Measurements from ENCODE around the gene TM9SF4.

Gene TM9SF4

GRCh38 chr20:32130352-32130751, 20.8 kb downstream of the TM9SF4 start:
- H3K27me3 ChIP-seq (replicated peaks; ENCODE audit: control insufficient read depth, insufficient read depth, low read length) = no peaks in the 10 kb centered on the region
- peaks cover 17% of the 10 kb centered on the region for H3K36me3 ChIP-seq (ENCODE audit: control insufficient read depth, insufficient read depth, low read length, severe bottlenecking)
- H3K9ac ChIP-seq (ENCODE audit: low read length) = no peak overlapping the region
- no peaks in the 10 kb centered on the region for H3K9me3 ChIP-seq (ENCODE audit: control insufficient read depth, low read length)
- no peaks in the 10 kb centered on the region for H3K4me1 ChIP-seq (ENCODE audit: control insufficient read depth, insufficient read depth, low read length)
- no peak overlapping the region for H3K4me3 ChIP-seq (ENCODE audit: low read length)
- no peak for DNase-seq (ENCODE audit: low read depth)

- H3K27me3 ChIP-seq (replicated peaks; ENCODE audit: control insufficient read depth, insufficient read depth, low read length) = no peaks in the 10 kb centered on the region
- no peaks in the 10 kb centered on the region for H3K9me3 ChIP-seq (ENCODE audit: control insufficient read depth, low read length)
- peaks cover 22% of the 10 kb centered on the region for H3K36me3 ChIP-seq (ENCODE audit: control insufficient read depth, insufficient read depth, low read length, severe bottlenecking)
- no peaks in the 10 kb centered on the region for H3K4me1 ChIP-seq (ENCODE audit: control insufficient read depth, insufficient read depth, low read length)
- no peak overlapping the region for H3K4me3 ChIP-seq (ENCODE audit: low read length)
- DNase-seq (ENCODE audit: low read depth) = no peak
- H3K9ac ChIP-seq (ENCODE audit: low read length) = no peak overlapping the region
Observed at GRCh38 chr20:32130965-32131364, 21.5 kb downstream of the TM9SF4 start.

- Histone ChIP-seq H3K36me3 (ENCODE audit: control insufficient read depth, insufficient read depth, low read length, severe bottlenecking) (peaks cover 43% of the 10 kb centered on the region), H3K9me3 (ENCODE audit: control insufficient read depth, low read length) (no peaks in the 10 kb centered on the region), H3K27me3 (replicated peaks; ENCODE audit: control insufficient read depth, insufficient read depth, low read length) (no peaks in the 10 kb centered on the region), H3K9ac (ENCODE audit: low read length) (no peak overlapping the region), H3K4me3 (ENCODE audit: low read length) (no peak overlapping the region), H3K4me1 (ENCODE audit: control insufficient read depth, insufficient read depth, low read length) (no peaks in the 10 kb centered on the region)
- no peak for DNase-seq (ENCODE audit: low read depth)
Observed at GRCh38 chr20:32132911-32133549, 23.5 kb downstream of the TM9SF4 start.

GRCh38 chr20:32134026-32134425, 24.5 kb downstream of the TM9SF4 start:
- no peak overlapping the region for H3K9ac ChIP-seq (ENCODE audit: low read length)
- no peaks in the 10 kb centered on the region for H3K27me3 ChIP-seq (replicated peaks; ENCODE audit: control insufficient read depth, insufficient read depth, low read length)
- H3K36me3 ChIP-seq (ENCODE audit: control insufficient read depth, insufficient read depth, low read length, severe bottlenecking) = peaks cover 51% of the 10 kb centered on the region
- no peak for DNase-seq (ENCODE audit: low read depth)
- H3K4me1 ChIP-seq (ENCODE audit: control insufficient read depth, insufficient read depth, low read length) = no peaks in the 10 kb centered on the region
- H3K9me3 ChIP-seq (ENCODE audit: control insufficient read depth, low read length) = no peaks in the 10 kb centered on the region
- H3K4me3 ChIP-seq (ENCODE audit: low read length) = no peak overlapping the region

- Histone ChIP-seq H3K36me3 (ENCODE audit: control insufficient read depth, insufficient read depth, low read length, severe bottlenecking) (peaks cover 69% of the 10 kb centered on the region), H3K4me3 (ENCODE audit: low read length) (no peak overlapping the region), H3K4me1 (ENCODE audit: control insufficient read depth, insufficient read depth, low read length) (no peaks in the 10 kb centered on the region), H3K9me3 (ENCODE audit: control insufficient read depth, low read length) (no peaks in the 10 kb centered on the region), H3K27me3 (replicated peaks; ENCODE audit: control insufficient read depth, insufficient read depth, low read length) (no peaks in the 10 kb centered on the region), H3K9ac (ENCODE audit: low read length) (no peak overlapping the region)
- DNase-seq (ENCODE audit: low read depth) = no peak
Observed at GRCh38 chr20:32135983-32136515, 26.5 kb downstream of the TM9SF4 start.

- Histone ChIP-seq H3K4me3 (ENCODE audit: low read length) (no peak overlapping the region), H3K27me3 (replicated peaks; ENCODE audit: control insufficient read depth, insufficient read depth, low read length) (no peaks in the 10 kb centered on the region), H3K9ac (ENCODE audit: low read length) (no peak overlapping the region), H3K4me1 (ENCODE audit: control insufficient read depth, insufficient read depth, low read length) (no peaks in the 10 kb centered on the region), H3K36me3 (ENCODE audit: control insufficient read depth, insufficient read depth, low read length, severe bottlenecking) (peaks cover 85% of the 10 kb centered on the region), H3K9me3 (ENCODE audit: control insufficient read depth, low read length) (no peaks in the 10 kb centered on the region)
- no peak for DNase-seq (ENCODE audit: low read depth)
Observed at GRCh38 chr20:32138921-32139320, 29.4 kb downstream of the TM9SF4 start.

- peaks cover 90% of the 10 kb centered on the region for H3K36me3 ChIP-seq (ENCODE audit: control insufficient read depth, insufficient read depth, low read length, severe bottlenecking)
- H3K4me3 ChIP-seq (ENCODE audit: low read length) = no peak overlapping the region
- no peak for DNase-seq (ENCODE audit: low read depth)
- H3K9ac ChIP-seq (ENCODE audit: low read length) = no peak overlapping the region
- no peaks in the 10 kb centered on the region for H3K9me3 ChIP-seq (ENCODE audit: control insufficient read depth, low read length)
- no peaks in the 10 kb centered on the region for H3K27me3 ChIP-seq (replicated peaks; ENCODE audit: control insufficient read depth, insufficient read depth, low read length)
- no peaks in the 10 kb centered on the region for H3K4me1 ChIP-seq (ENCODE audit: control insufficient read depth, insufficient read depth, low read length)
Observed at GRCh38 chr20:32139947-32140346, 30.4 kb downstream of the TM9SF4 start.

GRCh38 chr20:32140603-32141002, 31.1 kb downstream of the TM9SF4 start:
- H3K36me3 ChIP-seq (ENCODE audit: control insufficient read depth, insufficient read depth, low read length, severe bottlenecking) = peaks cover 95% of the 10 kb centered on the region
- no peak overlapping the region for H3K4me3 ChIP-seq (ENCODE audit: low read length)
- no peaks in the 10 kb centered on the region for H3K4me1 ChIP-seq (ENCODE audit: control insufficient read depth, insufficient read depth, low read length)
- H3K27me3 ChIP-seq (replicated peaks; ENCODE audit: control insufficient read depth, insufficient read depth, low read length) = no peaks in the 10 kb centered on the region
- no peak overlapping the region for H3K9ac ChIP-seq (ENCODE audit: low read length)
- H3K9me3 ChIP-seq (ENCODE audit: control insufficient read depth, low read length) = no peaks in the 10 kb centered on the region
- DNase-seq (ENCODE audit: low read depth) = no peak

GRCh38 chr20:32141465-32141980, 32.0 kb downstream of the TM9SF4 start:
- DNase-seq (ENCODE audit: low read depth) = no peak
- peaks cover 95% of the 10 kb centered on the region for H3K36me3 ChIP-seq (ENCODE audit: control insufficient read depth, insufficient read depth, low read length, severe bottlenecking)

GRCh38 chr20:32142088-32142487, 32.6 kb downstream of the TM9SF4 start:
- peaks cover 95% of the 10 kb centered on the region for H3K36me3 ChIP-seq (ENCODE audit: control insufficient read depth, insufficient read depth, low read length, severe bottlenecking)
- no peaks in the 10 kb centered on the region for H3K27me3 ChIP-seq (replicated peaks; ENCODE audit: control insufficient read depth, insufficient read depth, low read length)
- H3K9ac ChIP-seq (ENCODE audit: low read length) = no peak overlapping the region
- no peaks in the 10 kb centered on the region for H3K9me3 ChIP-seq (ENCODE audit: control insufficient read depth, low read length)
- no peak overlapping the region for H3K4me3 ChIP-seq (ENCODE audit: low read length)
- no peak for DNase-seq (ENCODE audit: low read depth)
- no peaks in the 10 kb centered on the region for H3K4me1 ChIP-seq (ENCODE audit: control insufficient read depth, insufficient read depth, low read length)

More at GRCh38 chr20:32141465-32141980, 32.0 kb downstream of the TM9SF4 start:
- Histone ChIP-seq H3K9ac (ENCODE audit: low read length) (no peak overlapping the region), H3K27me3 (replicated peaks; ENCODE audit: control insufficient read depth, insufficient read depth, low read length) (no peaks in the 10 kb centered on the region), H3K4me1 (ENCODE audit: control insufficient read depth, insufficient read depth, low read length) (no peaks in the 10 kb centered on the region), H3K9me3 (ENCODE audit: control insufficient read depth, low read length) (no peaks in the 10 kb centered on the region), H3K4me3 (ENCODE audit: low read length) (no peak overlapping the region)

GRCh38 chr20:32142991-32143390, 33.5 kb downstream of the TM9SF4 start:
- Histone ChIP-seq H3K9me3 (ENCODE audit: control insufficient read depth, low read length) (no peaks in the 10 kb centered on the region), H3K9ac (ENCODE audit: low read length) (no peak overlapping the region), H3K27me3 (replicated peaks; ENCODE audit: control insufficient read depth, insufficient read depth, low read length) (no peaks in the 10 kb centered on the region), H3K4me1 (ENCODE audit: control insufficient read depth, insufficient read depth, low read length) (no peaks in the 10 kb centered on the region), H3K36me3 (ENCODE audit: control insufficient read depth, insufficient read depth, low read length, severe bottlenecking) (peaks cover 95% of the 10 kb centered on the region), H3K4me3 (ENCODE audit: low read length) (no peak overlapping the region)
- DNase-seq (ENCODE audit: low read depth) = no peak

All from adipocyte (in vitro differentiated cells).